ENCODE data around the gene AKR1C2.

DNA sequence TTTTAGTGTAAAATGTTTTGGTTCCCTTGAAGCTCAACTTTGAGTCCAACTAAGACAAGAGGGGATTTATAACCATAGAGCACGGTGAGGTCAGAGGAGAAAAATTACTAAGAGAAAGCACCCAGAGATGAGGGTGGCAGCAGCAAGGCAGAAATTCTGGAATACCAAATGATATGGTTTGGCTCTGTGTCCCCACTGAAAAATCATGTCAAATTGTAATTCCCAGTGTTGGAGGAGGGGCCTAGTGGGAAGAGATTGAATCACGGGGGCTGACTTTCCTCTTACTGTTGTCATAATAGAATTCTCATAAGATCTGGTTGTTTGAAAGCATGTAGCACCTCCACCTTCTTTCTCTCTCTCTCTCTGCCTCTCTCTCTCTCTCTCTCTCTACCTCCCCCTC, 59.8 kb downstream of the AKR1C2 start:
- TF ChIP-seq, protein P1, sequence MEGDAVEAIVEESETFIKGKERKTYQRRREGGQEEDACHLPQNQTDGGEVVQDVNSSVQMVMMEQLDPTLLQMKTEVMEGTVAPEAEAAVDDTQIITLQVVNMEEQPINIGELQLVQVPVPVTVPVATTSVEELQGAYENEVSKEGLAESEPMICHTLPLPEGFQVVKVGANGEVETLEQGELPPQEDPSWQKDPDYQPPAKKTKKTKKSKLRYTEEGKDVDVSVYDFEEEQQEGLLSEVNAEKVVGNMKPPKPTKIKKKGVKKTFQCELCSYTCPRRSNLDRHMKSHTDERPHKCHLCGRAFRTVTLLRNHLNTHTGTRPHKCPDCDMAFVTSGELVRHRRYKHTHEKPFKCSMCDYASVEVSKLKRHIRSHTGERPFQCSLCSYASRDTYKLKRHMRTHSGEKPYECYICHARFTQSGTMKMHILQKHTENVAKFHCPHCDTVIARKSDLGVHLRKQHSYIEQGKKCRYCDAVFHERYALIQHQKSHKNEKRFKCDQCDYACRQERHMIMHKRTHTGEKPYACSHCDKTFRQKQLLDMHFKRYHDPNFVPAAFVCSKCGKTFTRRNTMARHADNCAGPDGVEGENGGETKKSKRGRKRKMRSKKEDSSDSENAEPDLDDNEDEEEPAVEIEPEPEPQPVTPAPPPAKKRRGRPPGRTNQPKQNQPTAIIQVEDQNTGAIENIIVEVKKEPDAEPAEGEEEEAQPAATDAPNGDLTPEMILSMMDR (IDR thresholded peaks at IDR 0.05) = no peak
- TF ChIP-seq HOXA7 (CRISPR knock-in tag; IDR thresholded peaks at IDR 0.05) (no peak), RCOR1 (IDR thresholded peaks at IDR 0.05; ENCODE audit: low read depth, low read length) (no peak), HDAC2 (IDR thresholded peaks at IDR 0.05) (no peak), POLR2A (IDR thresholded peaks at IDR 0.05; ENCODE audit: low read length) (no peak), RNF2 (IDR thresholded peaks at IDR 0.05; ENCODE audit: borderline replicate concordance, low read depth) (no peak), EP300 (IDR thresholded peaks at IDR 0.05) (no peak), BHLHE40 (IDR thresholded peaks at IDR 0.05; ENCODE audit: low read depth, low read length) (no peak), NPAS2 (CRISPR knock-in tag; IDR thresholded peaks at IDR 0.05; ENCODE audit: borderline replicate concordance) (no peak), KDM5A (IDR thresholded peaks at IDR 0.05) (no peak)
- TF ChIP-seq, protein P2, sequence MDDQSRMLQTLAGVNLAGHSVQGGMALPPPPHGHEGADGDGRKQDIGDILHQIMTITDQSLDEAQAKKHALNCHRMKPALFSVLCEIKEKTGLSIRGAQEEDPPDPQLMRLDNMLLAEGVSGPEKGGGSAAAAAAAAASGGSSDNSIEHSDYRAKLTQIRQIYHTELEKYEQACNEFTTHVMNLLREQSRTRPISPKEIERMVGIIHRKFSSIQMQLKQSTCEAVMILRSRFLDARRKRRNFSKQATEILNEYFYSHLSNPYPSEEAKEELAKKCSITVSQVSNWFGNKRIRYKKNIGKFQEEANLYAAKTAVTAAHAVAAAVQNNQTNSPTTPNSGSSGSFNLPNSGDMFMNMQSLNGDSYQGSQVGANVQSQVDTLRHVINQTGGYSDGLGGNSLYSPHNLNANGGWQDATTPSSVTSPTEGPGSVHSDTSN (IDR thresholded peaks at IDR 0.05) = no peak

Data from A549 (cell line).